ENCODE measurements around the gene PRSS36. TPM values are rescaled to one million over a fixed set of nuclear protein-coding genes. Genes with fewer than 3 reads are reported as not detected.

Gene PRSS36
- total RNA-seq, 1 experiment from 2014 or later, result 0.66 TPM

GRCh38 chr16:31187808-31188189 is 37.9 kb upstream of the PRSS36 start:
- Histone ChIP-seq H4K91ac (ENCODE audit: insufficient read length, low read depth, low read length) (no peak overlapping the region), H3K4me2 (ENCODE audit: insufficient read depth, insufficient read length, low read length) (no peak overlapping the region), H3K9ac (ENCODE audit: extremely low read depth, insufficient read length, low read length) (no peak overlapping the region), H3K56ac (ENCODE audit: insufficient read length, low read depth, low read length) (no peak overlapping the region), H2AK5ac (ENCODE audit: insufficient read length, low read length) (no peak overlapping the region), H4K5ac (ENCODE audit: insufficient read length, low read depth, low read length) (no peak overlapping the region), H3K4ac (ENCODE audit: low read depth, low read length) (no peak overlapping the region), H3T11ph (ENCODE audit: low read length) (no peak overlapping the region), H4K8ac (replicated peaks; ENCODE audit: insufficient read length, low read depth, low read length) (no peak overlapping the region), H4K20me1 (ENCODE audit: control insufficient read depth, insufficient read depth, insufficient read length) (no peaks in the 10 kb centered on the region), H3K23me2 (ENCODE audit: insufficient read length, low read depth, low read length, poor library complexity, severe bottlenecking) (no peaks in the 10 kb centered on the region), H3K27ac (ENCODE audit: insufficient read length, low read depth, low read length) (no peak overlapping the region), H3K4me1 (ENCODE audit: insufficient read depth, low read length) (no peaks in the 10 kb centered on the region), H3K79me1 (ENCODE audit: insufficient read depth, low read depth, low read length, poor library complexity, severe bottlenecking) (peaks cover 19% of the 10 kb centered on the region), H3K14ac (ENCODE audit: insufficient read depth, low read length) (no peak overlapping the region), H3K9me3 (ENCODE audit: control insufficient read depth, low read depth, low read length) (no peaks in the 10 kb centered on the region), H3K79me2 (ENCODE audit: insufficient read depth, low read length) (peaks cover 21% of the 10 kb centered on the region), H3K18ac (ENCODE audit: insufficient read length, low read depth, low read length) (no peak overlapping the region), H2BK15ac (ENCODE audit: low read depth, low read length) (no peak overlapping the region), H2BK20ac (ENCODE audit: low read depth, low read length, poor library complexity, severe bottlenecking) (no peak overlapping the region), H2BK5ac (ENCODE audit: insufficient read length, low read length) (no peak overlapping the region), H2AFZ (ENCODE audit: low read length) (no peak overlapping the region), H2BK120ac (ENCODE audit: low read depth, low read length, poor library complexity, severe bottlenecking) (no peak overlapping the region), H3K27me3 (ENCODE audit: insufficient read depth, low read length) (no peaks in the 10 kb centered on the region), H2BK12ac (ENCODE audit: insufficient read length, low read depth, low read length) (no peak overlapping the region), H3K23ac (ENCODE audit: insufficient read length, low read depth, low read length) (no peak overlapping the region)
- TF ChIP-seq CTCF (conservative IDR thresholded peaks at IDR 0.05), result no peak
- H3K36me3 Mint-ChIP-seq (ENCODE audit: insufficient read depth in 1 of 3, low read depth in 3 of 3), result peaks cover 95 to 100% (median 99%) of the 10 kb centered on the region in 3 experiments
- H3K27me3 Mint-ChIP-seq (ENCODE audit: low read depth), result peaks cover 4% of the 10 kb centered on the region; the same call in 1 of the 2 replicates
- H3K9me3 Mint-ChIP-seq, result no peaks in the 10 kb centered on the region; a peak in 1 of 5 replicates
- H3K4me3 Mint-ChIP-seq, result no peak overlapping the region
- H3K27ac Mint-ChIP-seq, result no peak overlapping the region
- H3K4me1 Mint-ChIP-seq, result peaks cover 17 to 23% of the 10 kb centered on the region in 2 experiments
- no peak for DNase-seq
- WGBS (ENCODE audit: extremely low coverage, insufficient read length, low lambda C conversion rate), result no CpG with 5 or more reads among the region's 8 CpGs

All from H9 (cell line).